SK-N-SH (cell line): Measurements from ENCODE around the gene DLGAP3. TPM values are rescaled to one million over a fixed set of nuclear protein-coding genes. Genes with fewer than 3 reads are reported as not detected.

Experiments used
- CTCF ChIA-PET: fragments of 300-600, 350-600 bp; formaldehyde crosslinking; extraction: SDS; loops from one replicate; lab custom pipeline; 2021; lab: Yijun Ruan, JAX
- POLR2A ChIA-PET: fragments of 350-600 bp; sonication (Branson Sonifier 250); formaldehyde crosslinking; extraction: SDS; loops from one replicate; lab custom pipeline; 2020; ENCODE audit warnings: antibody characterized with exemption, inconsistent platforms; lab: Yijun Ruan, JAX
- DNase-seq: peaks from one replicate; pipeline ENCODE4 v3.0.0; 2012
- H2AFZ ChIP-seq: fragments of 200-600 bp; sonication (generic); 2 replicates; pipeline ENCODE4 v1.8.1; 2016; ENCODE audit warnings: antibody characterized with exemption, mild to moderate bottlenecking, low read depth
- H3F3A ChIP-seq: fragments of 200-600 bp; sonication (generic); replicated peaks from 2 replicates; pipeline ENCODE3; 2016; ENCODE audit warnings: antibody characterized with exemption, mild to moderate bottlenecking; ENCODE audit not compliant: insufficient read depth
- H3K27ac ChIP-seq, 2 experiments: fragments of 200-500 bp in 1 of 2; fragments of 200-600 bp in 1 of 2; sonication (Bioruptor generic) in 1 of 2; sonication (generic), shearing (Covaris generic) in 1 of 2; 2 replicates each; pipeline versions ENCODE4 v1.5.1 to v1.6.1; 2014 to 2016; ENCODE audit warnings: low read depth in 2 of 2, inconsistent platforms in 1 of 2, low read length in 1 of 2, mild to moderate bottlenecking in 1 of 2, mixed read lengths in 1 of 2
- H3K27me3 ChIP-seq: fragments of 200-600 bp; sonication (generic), shearing (Covaris generic); 2 replicates; pipeline ENCODE4 v1.6.1; 2016; ENCODE audit warnings: mixed run types; ENCODE audit not compliant: insufficient read depth
- H3K36me3 ChIP-seq, 2 experiments: fragments of 200-500 bp in 1 of 2; fragments of 200-600 bp in 1 of 2; sonication (Bioruptor generic) in 1 of 2; sonication (generic) in 1 of 2; replicated peaks in 1 of 2; 2 replicates each; pipeline versions ENCODE3 to v1.5.1; 2014 to 2016; ENCODE audit warnings: low read length in 1 of 2, mild to moderate bottlenecking in 1 of 2; ENCODE audit not compliant: insufficient read depth in 2 of 2, control insufficient read depth in 1 of 2
- H3K4me1 ChIP-seq, 2 experiments: fragments of 200-500 bp in 1 of 2; fragments of 200-600 bp in 1 of 2; sonication (Bioruptor generic) in 1 of 2; sonication (generic), shearing (Covaris generic) in 1 of 2; 2 replicates each; pipeline versions ENCODE4 v1.5.1 to v1.6.1; 2014 to 2016; ENCODE audit warnings: low read depth in 1 of 2, low read length in 1 of 2, mixed run types in 1 of 2; ENCODE audit not compliant: insufficient read depth in 2 of 2, control insufficient read depth in 1 of 2
- H3K4me2 ChIP-seq: fragments of 200-600 bp; sonication (generic), shearing (Covaris generic); 2 replicates; pipeline ENCODE4 v1.6.1; 2017; ENCODE audit warnings: mixed run types
- H3K4me3 ChIP-seq, 2 experiments: fragments of 200-500 bp in 1 of 2; fragments of 200-600 bp in 1 of 2; sonication (Bioruptor generic) in 1 of 2; sonication (generic), shearing (Covaris generic) in 1 of 2; 2 replicates each; pipeline versions ENCODE4 v1.5.1 to v1.8.1; 2014 to 2016; ENCODE audit warnings: low read depth in 2 of 2, inconsistent platforms in 1 of 2, low read length in 1 of 2, mild to moderate bottlenecking in 1 of 2, mixed read lengths in 1 of 2, moderate library complexity in 1 of 2
- H3K79me2 ChIP-seq: fragments of 200-600 bp; sonication (generic); 2 replicates; pipeline ENCODE4 v1.8.1; 2017; ENCODE audit warnings: mild to moderate bottlenecking; ENCODE audit not compliant: insufficient read depth
- H3K9ac ChIP-seq: fragments of 200-600 bp; sonication (generic); 2 replicates; pipeline ENCODE4 v1.6.1; 2017; ENCODE audit warnings: mixed run types
- H3K9me2 ChIP-seq: fragments of 200-600 bp; sonication (generic); 2 replicates; pipeline ENCODE4 v1.6.1; 2017; ENCODE audit warnings: mixed run types
- H3K9me3 ChIP-seq: fragments of 200-600 bp; sonication (generic); 2 replicates; pipeline ENCODE4 v1.6.1; 2017; ENCODE audit warnings: mixed run types, mild to moderate bottlenecking, moderate library complexity
- H4K20me1 ChIP-seq: fragments of 200-600 bp; sonication (generic); 2 replicates; pipeline ENCODE4 v1.6.1; 2017; ENCODE audit warnings: mild to moderate bottlenecking, mixed run types; ENCODE audit not compliant: insufficient read depth
- ELF1 ChIP-seq: IDR thresholded peaks from 2 replicates; pipeline ENCODE4 v1.4.0; 2012
- EZH2phosphoT487 ChIP-seq: fragments of 200-600 bp; sonication (generic); IDR thresholded peaks from 2 replicates; pipeline ENCODE4 v1.6.1; 2017; ENCODE audit warnings: low read depth, mixed run types, mild to moderate bottlenecking, antibody characterized with exemption, moderate library complexity, borderline replicate concordance
- FOXM1 ChIP-seq: IDR thresholded peaks from 2 replicates; pipeline ENCODE4 v1.4.0; 2012; ENCODE audit warnings: low read depth, mild to moderate bottlenecking
- JUND ChIP-seq: IDR thresholded peaks from 2 replicates; pipeline ENCODE4 v1.4.0; 2012
- MEF2A ChIP-seq: IDR thresholded peaks from 2 replicates; pipeline ENCODE4 v1.4.0; 2012; ENCODE audit warnings: low read depth, borderline replicate concordance
- MXI1 ChIP-seq: IDR thresholded peaks from 2 replicates; pipeline ENCODE4 v1.6.1; 2012; ENCODE audit warnings: mild to moderate bottlenecking, low read depth, low read length, improper control_type of control experiment
- NFIC ChIP-seq: IDR thresholded peaks from 2 replicates; pipeline ENCODE4 v1.4.0; 2012; ENCODE audit warnings: borderline replicate concordance
- NRF1 ChIP-seq: IDR thresholded peaks from 2 replicates; pipeline ENCODE4 v1.6.1; 2012; ENCODE audit warnings: low read depth, mild to moderate bottlenecking, low read length
- RAD21 ChIP-seq: IDR thresholded peaks from 2 replicates; pipeline ENCODE4 v1.6.1; 2012; ENCODE audit warnings: mild to moderate bottlenecking, low read length
- RCOR1 ChIP-seq: fragments of 150-350 bp; IDR thresholded peaks from 2 replicates; pipeline ENCODE4 v1.6.1; 2017; ENCODE audit warnings: antibody characterized with exemption, low read length
- RXRA ChIP-seq: IDR thresholded peaks from 2 replicates; pipeline ENCODE4 v1.4.0; 2012; ENCODE audit warnings: low read depth, mild to moderate bottlenecking, borderline replicate concordance
- SMC3 ChIP-seq: IDR thresholded peaks from 2 replicates; pipeline ENCODE4 v1.6.1; 2012; ENCODE audit warnings: low read depth, low read length, improper control_type of control experiment
- TEAD4 ChIP-seq: IDR thresholded peaks from 2 replicates; pipeline ENCODE4 v1.4.0; 2012; ENCODE audit warnings: mild to moderate bottlenecking, borderline replicate concordance; ENCODE audit not compliant: insufficient read depth
- USF1 ChIP-seq: IDR thresholded peaks from 2 replicates; pipeline ENCODE4 v1.4.0; 2012; ENCODE audit warnings: low read depth, borderline replicate concordance
- WGBS: methylation state at CpG from one replicate; pipeline ENCODE4 v1.1.6; 2017; ENCODE audit warnings: low lambda C conversion rate; 5-methylcytosine and 5-hydroxymethylcytosine counted together
- polyA plus RNA-seq, 3 experiments: library from polyadenylated mRNA; depleted of rRNA; stranded (reverse); fragments of >200 nt; gene quantifications; 2 replicates each; pipeline ENCODE4 v1.2.3, GENCODE V29; 2012
- TF ChIP-seq, protein P1 (sequence below): IDR thresholded peaks from 2 replicates; pipeline ENCODE4; 2012
- TF ChIP-seq, protein P2 (sequence below): IDR thresholded peaks from 2 replicates; pipeline ENCODE4 v1.4.0; 2012; ENCODE audit warnings: low read depth, borderline replicate concordance
- TF ChIP-seq, protein P3 (sequence below): fragments of 150-350 bp; IDR thresholded peaks from 2 replicates; pipeline ENCODE4 v1.6.1; 2016; ENCODE audit warnings: mild to moderate bottlenecking, low read depth, low read length

DLGAP3 gene
- polyA plus RNA-seq, 1 of the 3 experiments (the other 2 are of a cell fraction), result 0.15 TPM

- Histone ChIP-seq H3K4me1 (peaks cover 0 to 12% of the 10 kb centered on the region in 2 experiments; a peak in 1 of 4 replicates), H3K9me2 (no peaks in the 10 kb centered on the region), H3K79me2 (0 out of 2 replicates have a peak, but pooled peaks cover 5% of the 10 kb centered on the region), H3K4me3 (no peak overlapping the region), H3K27ac (no peak overlapping the region), H3K9ac (no peak overlapping the region), H3K9me3 (no peaks in the 10 kb centered on the region), H4K20me1 (no peaks in the 10 kb centered on the region; the same call in 1 of the 2 replicates), H2AFZ (no peak overlapping the region), H3F3A (no peaks in the 10 kb centered on the region), H3K27me3 (no peaks in the 10 kb centered on the region), H3K4me2 (no peak overlapping the region), H3K36me3 (peaks cover 0 to 14% of the 10 kb centered on the region in 2 experiments)
- POLR2A ChIA-PET, result interaction anchor here (1.1 to 1.4 kb wide), 2 partner anchors 12 to 15 kb away, joined by 3 to 4 read pairs; partner anchors contain the start of gene SMIM12
- no peak for DNase-seq
- no peak for TF ChIP-seq NRF1
- no peak for TF ChIP-seq JUND
- no peak for TF ChIP-seq FOXM1
- TF ChIP-seq MEF2A, result no peak
- no peak for TF ChIP-seq MXI1
- no peak for TF ChIP-seq SMC3
- no peak for TF ChIP-seq TEAD4
- no peak for TF ChIP-seq NFIC
- TF ChIP-seq, protein P1, sequence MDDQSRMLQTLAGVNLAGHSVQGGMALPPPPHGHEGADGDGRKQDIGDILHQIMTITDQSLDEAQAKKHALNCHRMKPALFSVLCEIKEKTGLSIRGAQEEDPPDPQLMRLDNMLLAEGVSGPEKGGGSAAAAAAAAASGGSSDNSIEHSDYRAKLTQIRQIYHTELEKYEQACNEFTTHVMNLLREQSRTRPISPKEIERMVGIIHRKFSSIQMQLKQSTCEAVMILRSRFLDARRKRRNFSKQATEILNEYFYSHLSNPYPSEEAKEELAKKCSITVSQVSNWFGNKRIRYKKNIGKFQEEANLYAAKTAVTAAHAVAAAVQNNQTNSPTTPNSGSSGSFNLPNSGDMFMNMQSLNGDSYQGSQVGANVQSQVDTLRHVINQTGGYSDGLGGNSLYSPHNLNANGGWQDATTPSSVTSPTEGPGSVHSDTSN, result no peak
- no peak for TF ChIP-seq ELF1
- no peak for TF ChIP-seq RXRA
- no peak for TF ChIP-seq EZH2phosphoT487
- TF ChIP-seq, protein P2, sequence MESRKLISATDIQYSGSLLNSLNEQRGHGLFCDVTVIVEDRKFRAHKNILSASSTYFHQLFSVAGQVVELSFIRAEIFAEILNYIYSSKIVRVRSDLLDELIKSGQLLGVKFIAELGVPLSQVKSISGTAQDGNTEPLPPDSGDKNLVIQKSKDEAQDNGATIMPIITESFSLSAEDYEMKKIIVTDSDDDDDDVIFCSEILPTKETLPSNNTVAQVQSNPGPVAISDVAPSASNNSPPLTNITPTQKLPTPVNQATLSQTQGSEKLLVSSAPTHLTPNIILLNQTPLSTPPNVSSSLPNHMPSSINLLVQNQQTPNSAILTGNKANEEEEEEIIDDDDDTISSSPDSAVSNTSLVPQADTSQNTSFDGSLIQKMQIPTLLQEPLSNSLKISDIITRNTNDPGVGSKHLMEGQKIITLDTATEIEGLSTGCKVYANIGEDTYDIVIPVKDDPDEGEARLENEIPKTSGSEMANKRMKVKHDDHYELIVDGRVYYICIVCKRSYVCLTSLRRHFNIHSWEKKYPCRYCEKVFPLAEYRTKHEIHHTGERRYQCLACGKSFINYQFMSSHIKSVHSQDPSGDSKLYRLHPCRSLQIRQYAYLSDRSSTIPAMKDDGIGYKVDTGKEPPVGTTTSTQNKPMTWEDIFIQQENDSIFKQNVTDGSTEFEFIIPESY, result no peak
- no peak for TF ChIP-seq RCOR1
- TF ChIP-seq, protein P3, sequence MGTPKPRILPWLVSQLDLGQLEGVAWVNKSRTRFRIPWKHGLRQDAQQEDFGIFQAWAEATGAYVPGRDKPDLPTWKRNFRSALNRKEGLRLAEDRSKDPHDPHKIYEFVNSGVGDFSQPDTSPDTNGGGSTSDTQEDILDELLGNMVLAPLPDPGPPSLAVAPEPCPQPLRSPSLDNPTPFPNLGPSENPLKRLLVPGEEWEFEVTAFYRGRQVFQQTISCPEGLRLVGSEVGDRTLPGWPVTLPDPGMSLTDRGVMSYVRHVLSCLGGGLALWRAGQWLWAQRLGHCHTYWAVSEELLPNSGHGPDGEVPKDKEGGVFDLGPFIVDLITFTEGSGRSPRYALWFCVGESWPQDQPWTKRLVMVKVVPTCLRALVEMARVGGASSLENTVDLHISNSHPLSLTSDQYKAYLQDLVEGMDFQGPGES, result no peak
- TF ChIP-seq RAD21, result no peak
- no peak for TF ChIP-seq USF1
- CTCF ChIA-PET, result interaction anchor here (1.7 to 6.5 kb wide), 3 partner anchors 9 to 58 kb away, joined by 6 to 51 read pairs (median 7); partner anchors contain the start of gene SMIM12
- 93% methylated on average over 4 of the region's 4 CpGs for WGBS
Observed at GRCh38 chr1:34844252-34844634, 85.2 kb downstream of the DLGAP3 start.
